HepG2 (cell line): ENCODE results near the gene ZNF839. TPM values are rescaled to one million over a fixed set of nuclear protein-coding genes. Genes with fewer than 3 reads are reported as not detected.

Source experiments
- HDAC6 ChIP-seq: fragments of 200-600 bp; sonication (generic); IDR thresholded peaks from 2 replicates; pipeline ENCODE4 v1.7.0; 2017; ENCODE audit warnings: mild to moderate bottlenecking, antibody characterized with exemption, low read length, low read depth
- HMG20A ChIP-seq: IDR thresholded peaks from 2 replicates; pipeline ENCODE4 v1.6.1; 2016; ENCODE audit warnings: borderline replicate concordance
- NAIF1 ChIP-seq: sonication (generic); formaldehyde crosslinking; IDR thresholded peaks from 2 replicates; pipeline ENCODE4 v1.5.0; 2020; ENCODE audit warnings: mild to moderate bottlenecking, missing genetic modification reagents, borderline replicate concordance
- REPIN1 ChIP-seq: sonication (generic); formaldehyde crosslinking; IDR thresholded peaks from 2 replicates; pipeline ENCODE4 v1.8.0; 2022; ENCODE audit warnings: missing genetic modification reagents, low read depth, mild to moderate bottlenecking, borderline replicate concordance
- TBX3 ChIP-seq: fragments of 450-650 bp; IDR thresholded peaks from 2 replicates; pipeline ENCODE4 v1.6.1; 2017; ENCODE audit warnings: antibody characterized with exemption, mild to moderate bottlenecking, inconsistent platforms, borderline replicate concordance
- ZNF101 ChIP-seq: sonication (generic); formaldehyde crosslinking; IDR thresholded peaks from 2 replicates; pipeline ENCODE4 v1.4.0; 2020; ENCODE audit warnings: mild to moderate bottlenecking, low read depth, missing genetic modification reagents, borderline replicate concordance
- ZNF24 ChIP-seq: fragments of 450-650 bp; IDR thresholded peaks from 2 replicates; pipeline ENCODE4 v1.6.1; 2017; ENCODE audit warnings: antibody characterized with exemption, mild to moderate bottlenecking
- ZNF280D ChIP-seq: sonication (generic); formaldehyde crosslinking; IDR thresholded peaks from 2 replicates; pipeline ENCODE4 v1.5.1; 2020; ENCODE audit warnings: mild to moderate bottlenecking, missing genetic modification reagents
- ZNF572 ChIP-seq: sonication (generic); formaldehyde crosslinking; IDR thresholded peaks from 2 replicates; pipeline ENCODE4 v1.5.1; 2020; ENCODE audit warnings: mild to moderate bottlenecking, missing genetic modification reagents
- polyA plus RNA-seq, 8 experiments: library from polyadenylated mRNA; depleted of rRNA in 3 of 8; stranded (reverse) in 7 of 8; unstranded in 1 of 8; fragments of >200 nt; fragmentation: Illumina TruSeq in 4 of 8; extraction: Trizol in 4 of 8; gene quantifications; 2 replicates each; pipeline versions ENCODE4 v1.2.1 to v1.2.3, GENCODE V29; 2011 to 2016; ENCODE audit warnings: low read depth in 4 of 8, missing spikeins in 1 of 8, mixed read lengths in 1 of 8; ENCODE audit not compliant: insufficient read depth in 1 of 8
- total RNA-seq, 5 experiments: library from RNA; depleted of rRNA; stranded (reverse); fragments of >200 nt; fragmentation: Illumina TruSeq; extraction: Trizol; gene quantifications; 2 replicates each; pipeline ENCODE4 v1.2.3, GENCODE V29; 2016; ENCODE audit warnings: low read depth in 1 of 5
- TF ChIP-seq, protein P1 (sequence below): sonication (generic); formaldehyde crosslinking; IDR thresholded peaks from 2 replicates; pipeline ENCODE4 v1.4.0; 2020; ENCODE audit warnings: missing genetic modification reagents
- TF ChIP-seq, protein P2 (sequence below), 2 experiments: fragments of 450-650 bp in 1 of 2; sonication (generic) in 1 of 2; formaldehyde crosslinking in 1 of 2; IDR thresholded peaks; 2 replicates each; pipeline versions ENCODE4 v1.6.1 to v1.8.0; 2016 to 2022; ENCODE audit warnings: antibody characterized with exemption in 1 of 2, mild to moderate bottlenecking in 1 of 2, missing genetic modification reagents in 1 of 2

Gene ZNF839
- total and polyA plus RNA-seq, 2 of the 13 experiments (the other 11 are each of a cell fraction or from before 2014, with no cell fraction given) = 11.1 to 12.8 TPM

DNA sequence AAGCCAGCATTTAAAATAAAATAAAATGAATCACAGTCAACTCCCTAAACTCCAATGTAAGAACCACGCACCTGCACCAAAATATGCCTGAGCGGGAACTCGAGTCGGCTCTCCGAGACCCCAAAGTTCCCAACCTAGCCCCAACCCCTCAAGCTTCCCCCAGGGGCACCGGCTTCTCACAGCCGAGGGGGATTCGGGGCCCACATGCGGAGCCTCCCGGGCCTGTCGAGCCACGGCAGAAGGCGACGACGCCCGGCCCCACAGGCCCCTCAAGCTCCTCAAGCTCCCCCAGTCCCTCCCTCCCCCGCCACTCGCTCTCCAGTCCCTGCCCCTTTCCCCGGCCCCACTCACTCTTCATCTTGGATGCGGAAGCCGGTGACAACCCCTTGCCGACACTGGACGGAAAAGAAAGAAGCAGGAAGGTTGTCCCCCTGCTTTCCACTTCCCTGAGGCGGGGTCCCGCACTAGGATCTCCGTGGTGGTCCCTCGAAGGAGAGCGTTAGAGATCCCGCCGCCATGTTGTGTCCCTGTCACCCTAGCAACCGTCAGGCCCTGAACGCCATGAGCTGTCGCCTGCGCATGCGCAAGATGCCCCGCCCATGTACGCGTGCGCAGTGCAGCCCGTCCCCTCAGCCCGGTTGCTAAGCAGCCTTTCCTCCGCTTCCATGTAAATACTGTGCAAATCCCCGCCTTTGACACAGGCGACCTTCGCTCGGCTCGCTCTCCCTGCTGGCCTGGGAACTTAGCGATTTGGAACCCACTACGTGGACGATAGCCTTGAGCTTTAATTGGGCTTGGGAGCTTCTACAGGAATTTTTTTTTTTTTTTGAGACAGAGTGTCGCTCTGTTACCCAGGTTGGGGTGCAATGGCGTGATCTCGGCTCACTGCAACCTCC lies 14.7 kb upstream of the ZNF839 start, which contains the start of gene MOK (continued):
- TF ChIP-seq, protein P1, sequence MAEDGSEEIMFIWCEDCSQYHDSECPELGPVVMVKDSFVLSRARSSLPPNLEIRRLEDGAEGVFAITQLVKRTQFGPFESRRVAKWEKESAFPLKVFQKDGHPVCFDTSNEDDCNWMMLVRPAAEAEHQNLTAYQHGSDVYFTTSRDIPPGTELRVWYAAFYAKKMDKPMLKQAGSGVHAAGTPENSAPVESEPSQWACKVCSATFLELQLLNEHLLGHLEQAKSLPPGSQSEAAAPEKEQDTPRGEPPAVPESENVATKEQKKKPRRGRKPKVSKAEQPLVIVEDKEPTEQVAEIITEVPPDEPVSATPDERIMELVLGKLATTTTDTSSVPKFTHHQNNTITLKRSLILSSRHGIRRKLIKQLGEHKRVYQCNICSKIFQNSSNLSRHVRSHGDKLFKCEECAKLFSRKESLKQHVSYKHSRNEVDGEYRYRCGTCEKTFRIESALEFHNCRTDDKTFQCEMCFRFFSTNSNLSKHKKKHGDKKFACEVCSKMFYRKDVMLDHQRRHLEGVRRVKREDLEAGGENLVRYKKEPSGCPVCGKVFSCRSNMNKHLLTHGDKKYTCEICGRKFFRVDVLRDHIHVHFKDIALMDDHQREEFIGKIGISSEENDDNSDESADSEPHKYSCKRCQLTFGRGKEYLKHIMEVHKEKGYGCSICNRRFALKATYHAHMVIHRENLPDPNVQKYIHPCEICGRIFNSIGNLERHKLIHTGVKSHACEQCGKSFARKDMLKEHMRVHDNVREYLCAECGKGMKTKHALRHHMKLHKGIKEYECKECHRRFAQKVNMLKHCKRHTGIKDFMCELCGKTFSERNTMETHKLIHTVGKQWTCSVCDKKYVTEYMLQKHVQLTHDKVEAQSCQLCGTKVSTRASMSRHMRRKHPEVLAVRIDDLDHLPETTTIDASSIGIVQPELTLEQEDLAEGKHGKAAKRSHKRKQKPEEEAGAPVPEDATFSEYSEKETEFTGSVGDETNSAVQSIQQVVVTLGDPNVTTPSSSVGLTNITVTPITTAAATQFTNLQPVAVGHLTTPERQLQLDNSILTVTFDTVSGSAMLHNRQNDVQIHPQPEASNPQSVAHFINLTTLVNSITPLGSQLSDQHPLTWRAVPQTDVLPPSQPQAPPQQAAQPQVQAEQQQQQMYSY (CRISPR knock-in tag) = no peak
- TF ChIP-seq NAIF1 (CRISPR knock-in tag) = no peak
- TF ChIP-seq HMG20A (CRISPR knock-in tag) = no peak
- no peak for TF ChIP-seq TBX3
- TF ChIP-seq ZNF101 (CRISPR knock-in tag) = no peak
- TF ChIP-seq ZNF280D (CRISPR knock-in tag) = no peak
- no peak for TF ChIP-seq ZNF572 (CRISPR knock-in tag)
- no peak for TF ChIP-seq REPIN1 (CRISPR knock-in tag)
- TF ChIP-seq, protein P2, sequence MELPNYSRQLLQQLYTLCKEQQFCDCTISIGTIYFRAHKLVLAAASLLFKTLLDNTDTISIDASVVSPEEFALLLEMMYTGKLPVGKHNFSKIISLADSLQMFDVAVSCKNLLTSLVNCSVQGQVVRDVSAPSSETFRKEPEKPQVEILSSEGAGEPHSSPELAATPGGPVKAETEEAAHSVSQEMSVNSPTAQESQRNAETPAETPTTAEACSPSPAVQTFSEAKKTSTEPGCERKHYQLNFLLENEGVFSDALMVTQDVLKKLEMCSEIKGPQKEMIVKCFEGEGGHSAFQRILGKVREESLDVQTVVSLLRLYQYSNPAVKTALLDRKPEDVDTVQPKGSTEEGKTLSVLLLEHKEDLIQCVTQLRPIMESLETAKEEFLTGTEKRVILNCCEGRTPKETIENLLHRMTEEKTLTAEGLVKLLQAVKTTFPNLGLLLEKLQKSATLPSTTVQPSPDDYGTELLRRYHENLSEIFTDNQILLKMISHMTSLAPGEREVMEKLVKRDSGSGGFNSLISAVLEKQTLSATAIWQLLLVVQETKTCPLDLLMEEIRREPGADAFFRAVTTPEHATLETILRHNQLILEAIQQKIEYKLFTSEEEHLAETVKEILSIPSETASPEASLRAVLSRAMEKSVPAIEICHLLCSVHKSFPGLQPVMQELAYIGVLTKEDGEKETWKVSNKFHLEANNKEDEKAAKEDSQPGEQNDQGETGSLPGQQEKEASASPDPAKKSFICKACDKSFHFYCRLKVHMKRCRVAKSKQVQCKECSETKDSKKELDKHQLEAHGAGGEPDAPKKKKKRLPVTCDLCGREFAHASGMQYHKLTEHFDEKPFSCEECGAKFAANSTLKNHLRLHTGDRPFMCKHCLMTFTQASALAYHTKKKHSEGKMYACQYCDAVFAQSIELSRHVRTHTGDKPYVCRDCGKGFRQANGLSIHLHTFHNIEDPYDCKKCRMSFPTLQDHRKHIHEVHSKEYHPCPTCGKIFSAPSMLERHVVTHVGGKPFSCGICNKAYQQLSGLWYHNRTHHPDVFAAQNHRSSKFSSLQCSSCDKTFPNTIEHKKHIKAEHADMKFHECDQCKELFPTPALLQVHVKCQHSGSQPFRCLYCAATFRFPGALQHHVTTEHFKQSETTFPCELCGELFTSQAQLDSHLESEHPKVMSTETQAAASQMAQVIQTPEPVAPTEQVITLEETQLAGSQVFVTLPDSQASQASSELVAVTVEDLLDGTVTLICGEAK (IDR thresholded peaks at IDR 0.05) = no peak
- TF ChIP-seq, protein P2 (CRISPR knock-in tag; IDR thresholded peaks at IDR 0.05) = no peak
- no peak for TF ChIP-seq HDAC6
- TF ChIP-seq ZNF24 = no peak
